ENCODE measurements around the gene GPR137. TPM values are rescaled to one million over a fixed set of nuclear protein-coding genes. Genes with fewer than 3 reads are reported as not detected.

Gene GPR137
- total and polyA plus RNA-seq, 10 of the 15 experiments (the other 5 are each of a cell fraction or from before 2014, with no cell fraction given), result 0.37 to 29.2 (median 13.8) TPM

DNA sequence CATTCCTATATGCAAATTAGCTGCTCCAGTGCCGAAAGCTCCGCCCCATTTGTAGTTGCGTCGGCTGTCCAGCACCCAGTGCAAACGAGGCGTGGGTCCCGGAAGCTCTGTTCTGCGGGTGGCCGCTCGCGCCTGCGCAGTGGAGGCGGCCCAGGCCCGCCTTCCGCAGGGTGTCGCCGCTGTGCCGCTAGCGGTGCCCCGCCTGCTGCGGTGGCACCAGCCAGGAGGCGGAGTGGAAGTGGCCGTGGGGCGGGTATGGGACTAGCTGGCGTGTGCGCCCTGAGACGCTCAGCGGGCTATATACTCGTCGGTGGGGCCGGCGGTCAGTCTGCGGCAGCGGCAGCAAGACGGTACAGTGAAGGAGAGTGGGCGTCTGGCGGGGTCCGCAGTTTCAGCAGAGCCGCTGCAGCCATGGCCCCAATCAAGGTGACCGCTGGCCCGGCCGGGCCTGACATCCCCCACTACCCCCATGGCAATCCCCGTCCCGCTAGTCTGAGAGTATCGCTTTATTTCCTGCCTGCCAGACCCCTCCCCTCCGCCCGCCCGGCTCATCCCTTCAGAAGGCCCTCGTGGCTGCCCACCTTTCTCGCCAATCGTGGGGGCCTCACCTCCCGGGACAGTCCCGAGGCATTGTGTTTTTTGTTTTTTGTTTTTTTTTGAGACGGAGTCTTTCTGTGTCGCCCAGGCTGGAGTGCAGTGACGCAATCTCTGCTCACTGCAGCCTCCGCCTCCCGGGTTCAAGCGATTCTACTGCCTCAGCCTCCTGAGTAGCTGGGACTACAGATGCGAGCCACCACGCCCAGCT is 32.5 kb downstream of the GPR137 start, which contains the start of gene PRDX5 (continued):
- TF ChIP-seq BACH1 (IDR thresholded peaks at IDR 0.05; ENCODE audit: borderline replicate concordance), result peak; percentile 91
- no peak for TF ChIP-seq TBL1XR1 (IDR thresholded peaks at IDR 0.05; ENCODE audit: low read depth, low read length)
- TF ChIP-seq, protein P1, sequence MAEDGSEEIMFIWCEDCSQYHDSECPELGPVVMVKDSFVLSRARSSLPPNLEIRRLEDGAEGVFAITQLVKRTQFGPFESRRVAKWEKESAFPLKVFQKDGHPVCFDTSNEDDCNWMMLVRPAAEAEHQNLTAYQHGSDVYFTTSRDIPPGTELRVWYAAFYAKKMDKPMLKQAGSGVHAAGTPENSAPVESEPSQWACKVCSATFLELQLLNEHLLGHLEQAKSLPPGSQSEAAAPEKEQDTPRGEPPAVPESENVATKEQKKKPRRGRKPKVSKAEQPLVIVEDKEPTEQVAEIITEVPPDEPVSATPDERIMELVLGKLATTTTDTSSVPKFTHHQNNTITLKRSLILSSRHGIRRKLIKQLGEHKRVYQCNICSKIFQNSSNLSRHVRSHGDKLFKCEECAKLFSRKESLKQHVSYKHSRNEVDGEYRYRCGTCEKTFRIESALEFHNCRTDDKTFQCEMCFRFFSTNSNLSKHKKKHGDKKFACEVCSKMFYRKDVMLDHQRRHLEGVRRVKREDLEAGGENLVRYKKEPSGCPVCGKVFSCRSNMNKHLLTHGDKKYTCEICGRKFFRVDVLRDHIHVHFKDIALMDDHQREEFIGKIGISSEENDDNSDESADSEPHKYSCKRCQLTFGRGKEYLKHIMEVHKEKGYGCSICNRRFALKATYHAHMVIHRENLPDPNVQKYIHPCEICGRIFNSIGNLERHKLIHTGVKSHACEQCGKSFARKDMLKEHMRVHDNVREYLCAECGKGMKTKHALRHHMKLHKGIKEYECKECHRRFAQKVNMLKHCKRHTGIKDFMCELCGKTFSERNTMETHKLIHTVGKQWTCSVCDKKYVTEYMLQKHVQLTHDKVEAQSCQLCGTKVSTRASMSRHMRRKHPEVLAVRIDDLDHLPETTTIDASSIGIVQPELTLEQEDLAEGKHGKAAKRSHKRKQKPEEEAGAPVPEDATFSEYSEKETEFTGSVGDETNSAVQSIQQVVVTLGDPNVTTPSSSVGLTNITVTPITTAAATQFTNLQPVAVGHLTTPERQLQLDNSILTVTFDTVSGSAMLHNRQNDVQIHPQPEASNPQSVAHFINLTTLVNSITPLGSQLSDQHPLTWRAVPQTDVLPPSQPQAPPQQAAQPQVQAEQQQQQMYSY (CRISPR knock-in tag; IDR thresholded peaks at IDR 0.05), result no peak
- TF ChIP-seq PML (IDR thresholded peaks at IDR 0.05; ENCODE audit: low read length), result no peak
- no peak for TF ChIP-seq POLR2AphosphoS2 (IDR thresholded peaks at IDR 0.05; ENCODE audit: low read depth, low read length)
- no peak for TF ChIP-seq SUPT20H (IDR thresholded peaks at IDR 0.05; ENCODE audit: borderline replicate concordance, control insufficient read depth, low read depth, low read length)
- no peak for TF ChIP-seq RFX5 (IDR thresholded peaks at IDR 0.05; ENCODE audit: low read depth, low read length)
- TF ChIP-seq ZBED1 (IDR thresholded peaks at IDR 0.05; ENCODE audit: borderline replicate concordance), result no peak
- TF ChIP-seq HDAC6 (IDR thresholded peaks at IDR 0.05; ENCODE audit: unreplicated experiment), result no peak
- peak; percentile 43 for TF ChIP-seq SP1 (IDR thresholded peaks at IDR 0.05; ENCODE audit: low read depth, low read length)
- TF ChIP-seq ESRRA (IDR thresholded peaks at IDR 0.05; ENCODE audit: low read length), result 0 out of 2 replicates have a peak, but pooled peaks have one; percentile 7
- TF ChIP-seq GABPA (IDR thresholded peaks at IDR 0.05; ENCODE audit: low read depth), result no peak
- no peak; the same call in 1 of the 2 replicates for TF ChIP-seq RUNX3 (IDR thresholded peaks at IDR 0.05; ENCODE audit: low read length)
- peak; percentile 84 for TF ChIP-seq LARP7 (IDR thresholded peaks at IDR 0.05)
- no peak for TF ChIP-seq CBX5 (IDR thresholded peaks at IDR 0.05; ENCODE audit: low read depth)
- TF ChIP-seq, protein P2, sequence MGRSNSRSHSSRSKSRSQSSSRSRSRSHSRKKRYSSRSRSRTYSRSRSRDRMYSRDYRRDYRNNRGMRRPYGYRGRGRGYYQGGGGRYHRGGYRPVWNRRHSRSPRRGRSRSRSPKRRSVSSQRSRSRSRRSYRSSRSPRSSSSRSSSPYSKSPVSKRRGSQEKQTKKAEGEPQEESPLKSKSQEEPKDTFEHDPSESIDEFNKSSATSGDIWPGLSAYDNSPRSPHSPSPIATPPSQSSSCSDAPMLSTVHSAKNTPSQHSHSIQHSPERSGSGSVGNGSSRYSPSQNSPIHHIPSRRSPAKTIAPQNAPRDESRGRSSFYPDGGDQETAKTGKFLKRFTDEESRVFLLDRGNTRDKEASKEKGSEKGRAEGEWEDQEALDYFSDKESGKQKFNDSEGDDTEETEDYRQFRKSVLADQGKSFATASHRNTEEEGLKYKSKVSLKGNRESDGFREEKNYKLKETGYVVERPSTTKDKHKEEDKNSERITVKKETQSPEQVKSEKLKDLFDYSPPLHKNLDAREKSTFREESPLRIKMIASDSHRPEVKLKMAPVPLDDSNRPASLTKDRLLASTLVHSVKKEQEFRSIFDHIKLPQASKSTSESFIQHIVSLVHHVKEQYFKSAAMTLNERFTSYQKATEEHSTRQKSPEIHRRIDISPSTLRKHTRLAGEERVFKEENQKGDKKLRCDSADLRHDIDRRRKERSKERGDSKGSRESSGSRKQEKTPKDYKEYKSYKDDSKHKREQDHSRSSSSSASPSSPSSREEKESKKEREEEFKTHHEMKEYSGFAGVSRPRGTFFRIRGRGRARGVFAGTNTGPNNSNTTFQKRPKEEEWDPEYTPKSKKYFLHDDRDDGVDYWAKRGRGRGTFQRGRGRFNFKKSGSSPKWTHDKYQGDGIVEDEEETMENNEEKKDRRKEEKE (IDR thresholded peaks at IDR 0.05), result no peak
- no peak for TF ChIP-seq SIX5 (IDR thresholded peaks at IDR 0.05; ENCODE audit: low read depth, low read length, severe bottlenecking)
- TF ChIP-seq DPF2 (IDR thresholded peaks at IDR 0.05), result peak; percentile 77; the same call in 1 of the 2 replicates
- no peak for TF ChIP-seq NFYA (IDR thresholded peaks at IDR 0.05; ENCODE audit: borderline replicate concordance, low read depth, low read length)
- peak; percentile 22; the same call in 1 of the 2 replicates for TF ChIP-seq HDGF (IDR thresholded peaks at IDR 0.05)
- TF ChIP-seq JUNB (IDR thresholded peaks at IDR 0.05), result no peak
- TF ChIP-seq, protein P3, sequence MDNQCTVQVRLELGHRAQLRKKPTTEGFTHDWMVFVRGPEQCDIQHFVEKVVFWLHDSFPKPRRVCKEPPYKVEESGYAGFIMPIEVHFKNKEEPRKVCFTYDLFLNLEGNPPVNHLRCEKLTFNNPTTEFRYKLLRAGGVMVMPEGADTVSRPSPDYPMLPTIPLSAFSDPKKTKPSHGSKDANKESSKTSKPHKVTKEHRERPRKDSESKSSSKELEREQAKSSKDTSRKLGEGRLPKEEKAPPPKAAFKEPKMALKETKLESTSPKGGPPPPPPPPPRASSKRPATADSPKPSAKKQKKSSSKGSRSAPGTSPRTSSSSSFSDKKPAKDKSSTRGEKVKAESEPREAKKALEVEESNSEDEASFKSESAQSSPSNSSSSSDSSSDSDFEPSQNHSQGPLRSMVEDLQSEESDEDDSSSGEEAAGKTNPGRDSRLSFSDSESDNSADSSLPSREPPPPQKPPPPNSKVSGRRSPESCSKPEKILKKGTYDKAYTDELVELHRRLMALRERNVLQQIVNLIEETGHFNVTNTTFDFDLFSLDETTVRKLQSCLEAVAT (IDR thresholded peaks at IDR 0.05), result peak; percentile 63
- TF ChIP-seq NRF1 (conservative IDR thresholded peaks at IDR 0.05; ENCODE audit: low read depth, low read length), result peak; percentile 93
- no peak for TF ChIP-seq STAT3 (IDR thresholded peaks at IDR 0.05; ENCODE audit: low read depth, low read length)
- no peak for TF ChIP-seq MTA2 (IDR thresholded peaks at IDR 0.05; ENCODE audit: low read depth)
